Hematopoietic multipotent progenitor cell treated with erythropoietin and hydrocortisone succinate and interleukin-3 and kit ligand, for 4 days (in vitro differentiated cells): ENCODE data around the gene DLGAP5.

ENCODE experiments used
- DNase-seq: peaks from one replicate; pipeline ENCODE4 v3.0.0-alpha.2; 2015

DLGAP5 gene

GRCh38 chr14:55188686-55189295 is 2.6 kb downstream of the DLGAP5 start:
- DNase-seq = no peak

DNA sequence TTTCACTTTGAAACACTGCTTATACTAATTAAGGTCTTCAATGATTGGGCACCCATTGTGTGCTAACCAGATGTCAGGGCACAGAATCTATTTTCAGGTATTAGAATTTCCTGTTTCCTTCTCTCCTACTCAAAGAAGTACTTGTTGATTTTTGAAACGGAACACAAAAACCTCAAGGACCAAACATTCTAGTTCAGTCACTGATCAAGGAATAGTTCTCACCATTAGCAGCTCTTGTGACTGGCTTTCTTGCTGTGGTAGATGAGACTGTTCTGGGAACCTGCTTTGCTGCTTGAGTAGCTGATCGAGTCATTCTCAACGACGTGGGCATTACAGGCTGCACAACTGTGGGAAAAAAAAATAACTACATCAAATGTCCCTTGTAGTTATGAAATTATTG is 11.0 kb downstream of the DLGAP5 start:
- no peak for DNase-seq

- DNase-seq = no peak
Measured at GRCh38 chr14:55180006-55180405, 11.4 kb downstream of the DLGAP5 start.

DNA sequence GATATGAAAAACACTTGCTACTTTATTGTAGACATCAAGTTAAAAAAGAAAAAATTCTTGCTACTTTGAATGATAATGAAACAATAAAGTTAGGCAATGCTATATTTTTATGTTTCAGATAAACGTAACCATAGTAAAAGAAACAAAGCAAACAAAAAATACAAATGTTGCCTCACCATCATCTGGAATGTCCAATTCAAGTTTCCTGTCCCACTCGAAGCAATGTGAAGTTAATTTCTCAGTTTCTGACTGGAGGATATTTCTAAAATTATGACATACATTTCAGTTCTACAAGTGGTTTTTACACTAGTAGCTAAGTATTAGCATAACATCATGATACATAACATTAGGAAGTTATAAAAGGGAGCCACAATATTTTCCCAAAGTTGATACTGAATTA is 20.9 kb downstream of the DLGAP5 start:
- no peak for DNase-seq

DNA sequence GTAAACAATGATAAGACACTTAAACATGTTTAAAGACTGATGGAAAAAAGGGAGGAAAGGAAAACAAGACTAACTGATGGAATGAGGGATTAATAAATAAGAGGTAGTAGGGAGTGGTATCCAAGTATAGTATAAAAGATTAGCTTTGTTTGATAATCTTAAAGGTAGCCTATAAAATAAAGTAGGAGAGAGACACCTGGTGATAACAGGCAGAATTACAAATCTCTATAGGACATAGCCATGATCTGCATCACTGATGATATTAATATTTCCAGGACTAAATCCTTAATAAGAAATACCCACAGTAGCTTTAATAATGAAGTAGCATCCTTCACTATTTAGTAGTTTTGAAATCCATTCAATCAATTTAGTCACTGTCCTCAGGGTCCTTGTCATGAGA is 30.4 kb downstream of the DLGAP5 start:
- peak; percentile 64 for DNase-seq

GRCh38 chr14:55158412-55158811 is 33.0 kb downstream of the DLGAP5 start:
- DNase-seq = no peak

DNA sequence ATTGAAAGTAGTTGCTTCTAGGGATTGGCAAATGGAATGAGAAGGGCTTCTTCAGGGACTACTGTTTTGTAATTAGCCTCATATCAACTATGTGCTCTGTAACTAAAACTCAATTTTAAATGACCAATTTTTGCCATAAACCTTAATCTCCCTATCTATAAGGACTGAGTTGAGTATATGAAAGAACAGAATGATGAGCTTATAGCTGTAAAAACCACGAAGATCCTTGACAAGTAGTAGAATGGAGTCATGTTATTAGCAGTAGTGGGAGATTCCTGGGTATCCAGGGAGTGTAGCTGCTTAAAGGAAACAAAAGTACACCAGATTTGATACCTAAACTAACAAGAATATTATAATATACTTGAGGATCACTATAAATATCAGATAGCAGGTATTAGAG is 34.3 kb downstream of the DLGAP5 start:
- no peak for DNase-seq

- no peak for DNase-seq
Measured at GRCh38 chr14:55153951-55154350, 37.4 kb downstream of the DLGAP5 start.

DNA sequence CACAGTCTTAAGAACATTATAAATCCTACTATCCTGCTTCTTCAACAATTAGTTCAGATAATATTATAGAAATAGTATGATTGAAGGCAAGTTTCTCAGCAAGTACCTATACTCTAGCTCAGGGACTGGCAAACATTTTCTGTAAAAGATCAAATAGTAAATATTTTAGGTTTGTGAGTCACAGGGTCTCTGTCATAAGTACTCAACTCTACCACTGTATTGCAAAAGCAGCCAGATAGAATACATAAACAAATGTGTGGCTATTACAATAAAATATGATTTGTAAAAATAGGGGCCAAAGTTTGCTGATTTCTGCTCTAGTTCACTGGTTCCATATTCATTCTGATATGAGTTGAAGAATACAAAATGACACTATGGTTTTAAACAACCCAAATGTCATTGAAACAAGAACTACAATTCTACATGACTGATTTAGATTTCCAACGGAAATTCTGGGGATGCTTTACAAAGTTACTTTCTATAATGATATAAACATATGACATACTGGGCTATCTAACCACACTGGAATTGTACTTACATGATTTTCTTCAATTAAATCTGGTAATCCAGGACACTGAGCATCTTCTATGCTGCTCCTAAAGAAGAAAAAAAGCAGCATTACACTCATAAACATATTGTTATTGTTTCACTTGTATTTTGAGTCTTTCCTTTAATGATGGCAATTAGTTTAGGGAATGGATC is 39.2 kb downstream of the DLGAP5 start:
- DNase-seq = no peak

GRCh38 chr14:55151601-55152000 is 39.8 kb downstream of the DLGAP5 start:
- no peak for DNase-seq

- no peak for DNase-seq
Measured at GRCh38 chr14:55146425-55146824, 45.0 kb downstream of the DLGAP5 start.

- DNase-seq = no peak
Measured at GRCh38 chr14:55142466-55142865, 48.9 kb downstream of the DLGAP5 start.

GRCh38 chr14:55141825-55142224 is 49.6 kb downstream of the DLGAP5 start:
- DNase-seq = no peak

GRCh38 chr14:55139696-55140509 is 51.5 kb downstream of the DLGAP5 start:
- no peak for DNase-seq

GRCh38 chr14:55139141-55139540 is 52.2 kb downstream of the DLGAP5 start:
- DNase-seq = no peak

DNA sequence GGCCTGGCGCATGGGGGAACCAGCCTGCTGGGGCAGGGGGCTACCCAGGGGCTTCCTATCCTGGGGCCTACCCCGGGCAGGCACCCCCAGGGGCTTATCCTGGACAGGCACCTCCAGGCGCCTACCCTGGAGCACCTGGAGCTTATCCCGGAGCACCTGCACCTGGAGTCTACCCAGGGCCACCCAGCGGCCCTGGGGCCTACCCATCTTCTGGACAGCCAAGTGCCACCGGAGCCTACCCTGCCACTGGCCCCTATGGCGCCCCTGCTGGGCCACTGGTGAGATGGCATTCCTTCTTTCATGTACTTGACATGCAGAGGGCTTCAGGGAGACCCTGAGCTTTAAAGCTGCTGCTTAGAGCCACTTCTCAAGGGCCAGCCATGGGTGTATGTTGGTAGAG is 53.3 kb downstream of the DLGAP5 start:
- no peak for DNase-seq

GRCh38 chr14:55136885-55137786 is 54.2 kb downstream of the DLGAP5 start:
- DNase-seq = no peak

DNA sequence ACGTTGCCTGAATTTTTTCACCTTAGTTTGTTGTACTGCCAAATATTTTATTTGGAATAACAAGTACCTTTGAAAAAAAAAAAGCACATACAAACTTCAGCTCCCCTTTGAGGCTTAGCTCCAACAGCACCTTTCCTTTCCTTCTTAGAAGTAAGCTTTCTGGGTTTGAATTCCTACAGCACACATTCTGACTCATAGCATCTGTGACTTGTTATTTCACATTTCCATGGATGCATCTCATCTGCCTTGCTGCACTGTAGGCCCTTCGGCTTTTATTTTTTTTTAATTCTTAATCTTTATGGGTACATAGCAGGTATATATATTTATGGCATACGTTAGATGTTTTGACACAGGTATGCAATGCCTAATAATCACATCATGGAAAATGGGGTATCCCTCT is 55.1 kb downstream of the DLGAP5 start:
- no peak for DNase-seq

DNA sequence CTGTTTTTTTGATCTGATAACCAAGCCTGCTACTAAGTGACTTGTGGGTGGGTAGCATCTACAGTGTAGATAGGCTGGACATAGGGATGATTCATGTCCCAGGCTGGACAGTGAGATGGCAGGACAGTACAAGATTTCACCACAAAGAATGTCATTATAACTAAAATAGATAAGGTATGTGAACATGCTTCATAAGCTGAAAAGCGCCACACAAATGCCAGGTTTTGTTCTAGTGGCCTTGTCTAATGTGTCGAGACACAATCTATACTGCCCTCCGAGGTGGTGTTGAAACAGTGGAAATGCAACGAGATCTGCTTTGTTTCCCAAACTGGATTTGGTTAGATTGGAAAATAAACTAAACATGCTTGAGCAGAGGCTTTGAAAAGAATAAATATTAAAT is 58.0 kb downstream of the DLGAP5 start:
- DNase-seq = peak; percentile 55

DNA sequence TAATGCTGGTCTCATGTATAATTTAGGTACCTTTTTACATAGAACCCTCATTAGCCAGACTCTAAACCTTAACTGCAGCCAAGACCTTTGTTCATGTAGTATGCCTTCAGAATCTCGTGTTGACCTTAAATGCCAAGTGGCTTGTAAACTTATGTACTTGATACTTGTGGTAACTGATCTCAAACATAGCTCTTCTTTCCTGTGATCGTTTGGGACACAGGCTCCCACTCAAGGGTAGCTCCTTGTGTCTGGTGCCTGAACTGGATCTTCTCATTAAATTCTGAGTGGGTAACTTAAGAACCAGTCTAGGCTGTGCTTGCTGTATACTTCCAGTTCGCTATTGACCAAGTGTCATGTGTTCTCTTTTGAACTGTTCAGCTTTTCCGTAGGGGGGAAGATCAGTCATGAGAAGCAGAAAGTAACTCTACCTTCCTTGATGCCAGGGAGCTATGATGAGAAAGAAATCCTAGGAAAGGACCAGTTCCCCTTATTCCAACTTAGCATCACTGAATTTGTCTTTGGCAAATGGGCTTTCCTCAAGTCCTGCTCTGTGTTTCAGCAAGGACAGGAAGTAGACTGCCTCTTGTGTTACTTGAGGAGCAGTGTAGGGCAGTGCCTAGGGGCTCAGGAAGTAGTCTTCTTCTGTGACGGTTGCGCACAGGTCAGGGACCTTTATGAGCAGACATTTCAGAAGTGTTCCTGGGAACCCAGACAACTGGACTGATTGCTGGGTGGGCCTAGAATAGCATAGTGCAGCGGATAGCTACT is 59.8 kb downstream of the DLGAP5 start:
- DNase-seq = peak; percentile 51

DNA sequence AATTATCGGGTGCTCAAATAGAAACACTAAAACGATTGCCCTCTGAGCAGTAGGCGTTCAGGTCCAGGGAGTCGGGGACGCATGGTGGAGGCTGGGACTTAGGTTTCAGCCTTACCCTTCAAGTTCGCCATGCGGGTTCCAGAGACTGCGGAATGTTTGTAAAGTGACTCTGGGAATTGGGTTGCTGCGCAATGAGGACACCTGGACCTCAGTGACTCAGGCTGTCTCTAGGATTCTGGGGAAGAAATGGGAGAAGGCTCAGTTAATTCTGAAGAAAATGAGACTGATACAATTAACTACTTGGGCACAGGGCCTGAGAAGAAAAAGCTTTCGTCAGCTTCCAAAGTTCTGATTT is 61.2 kb downstream of the DLGAP5 start:
- no peak for DNase-seq
